ENCODE results near the gene MYBL2.
"Not testable (repeated sequence)": the region's sequence is repeated elsewhere in the genome, so short reads cannot be mapped to it uniquely, and the experiment has no call there.

MYBL2 gene

DNA sequence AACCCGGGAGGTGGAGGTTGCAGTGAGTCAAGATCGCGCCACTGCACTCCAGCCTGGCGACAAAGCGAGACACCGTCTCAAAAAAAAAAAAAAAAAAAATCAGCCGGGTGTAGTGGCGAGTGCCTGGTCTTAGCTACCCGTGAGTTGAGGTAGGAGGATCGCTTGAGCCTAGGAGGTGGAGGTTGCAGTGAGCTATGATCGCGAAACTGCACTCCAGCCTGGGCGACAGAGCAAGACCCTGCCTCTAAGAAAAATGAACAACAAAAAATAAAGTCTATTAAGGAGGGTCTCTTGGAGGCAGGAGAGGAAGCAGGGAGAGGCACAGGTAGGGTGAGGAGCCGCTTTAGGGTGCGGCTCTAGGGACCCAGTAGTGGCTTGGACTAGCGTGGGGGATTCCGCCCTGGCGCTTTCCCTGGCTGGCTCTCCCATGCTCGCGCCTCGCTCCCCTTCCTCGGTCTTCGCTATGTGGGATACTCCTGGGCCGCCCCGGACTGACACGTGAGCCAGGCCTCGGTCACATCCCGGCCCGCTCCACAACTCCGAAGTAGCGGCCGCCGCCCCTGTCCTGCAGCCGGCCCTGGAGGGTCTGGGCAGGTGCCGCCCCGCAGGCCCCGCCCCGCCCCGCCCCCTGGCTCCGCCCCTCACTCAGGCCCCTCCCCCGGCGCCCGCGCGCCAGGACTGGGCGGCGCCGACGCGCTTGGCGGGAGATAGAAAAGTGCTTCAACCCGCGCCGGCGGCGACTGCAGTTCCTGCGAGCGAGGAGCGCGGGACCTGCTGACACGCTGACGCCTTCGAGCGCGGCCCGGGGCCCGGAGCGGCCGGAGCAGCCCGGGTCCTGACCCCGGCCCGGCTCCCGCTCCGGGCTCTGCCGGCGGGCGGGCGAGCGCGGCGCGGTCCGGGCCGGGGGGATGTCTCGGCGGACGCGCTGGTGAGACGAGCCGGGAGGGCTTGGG is at the start of gene MYBL2:
Gene MYBL2 (plus strand): TSS at position 739 of the 953 bp plus-strand sequence. CDS start 170 bp downstream, at position 909.
- peak; percentile 20 to 23 for DNase-seq (ENCODE audit: low read depth in 2 of 2)

DNA sequence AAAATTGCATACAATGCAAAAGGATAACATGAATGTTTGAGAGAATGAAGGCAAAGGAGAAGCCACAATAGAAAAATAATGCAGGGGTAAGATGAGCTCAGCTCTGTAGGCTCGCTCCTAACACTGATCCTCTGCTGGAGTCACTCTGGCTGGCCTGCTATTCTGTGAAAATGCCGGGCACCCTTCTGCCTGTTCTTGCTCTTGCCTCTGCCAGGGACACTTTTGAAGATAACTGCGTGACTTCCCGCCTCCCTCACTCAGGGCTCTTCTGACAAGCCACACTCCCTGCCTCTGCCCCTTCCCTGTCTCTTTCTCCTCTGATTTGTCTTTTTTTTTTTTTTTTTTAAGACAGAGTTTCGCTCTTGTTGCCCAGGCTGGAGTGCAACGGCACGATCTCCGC is 35.3 kb upstream of the MYBL2 start:
- no peak for DNase-seq (ENCODE audit: low read depth in 2 of 2)

DNA sequence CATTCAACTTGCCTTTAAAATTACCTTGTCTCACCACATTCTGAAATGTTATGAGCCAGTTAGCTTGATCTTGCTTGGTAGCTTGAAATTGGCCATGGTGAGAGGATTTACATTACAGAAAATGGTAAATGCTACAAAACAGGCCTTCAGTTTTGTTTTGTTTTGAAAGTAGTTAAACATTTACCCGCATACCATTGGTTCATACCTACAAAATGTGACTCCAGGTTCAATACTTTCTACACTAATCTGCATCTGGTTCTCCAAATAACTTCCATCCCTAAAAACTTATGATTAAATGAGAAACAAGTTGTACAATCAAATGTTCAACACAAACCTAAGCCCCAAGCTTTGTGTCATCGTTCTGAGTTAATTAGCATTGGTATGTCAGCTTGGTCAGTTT is 30.5 kb upstream of the MYBL2 start:
- no peak for DNase-seq (ENCODE audit: low read depth in 2 of 2)

DNA sequence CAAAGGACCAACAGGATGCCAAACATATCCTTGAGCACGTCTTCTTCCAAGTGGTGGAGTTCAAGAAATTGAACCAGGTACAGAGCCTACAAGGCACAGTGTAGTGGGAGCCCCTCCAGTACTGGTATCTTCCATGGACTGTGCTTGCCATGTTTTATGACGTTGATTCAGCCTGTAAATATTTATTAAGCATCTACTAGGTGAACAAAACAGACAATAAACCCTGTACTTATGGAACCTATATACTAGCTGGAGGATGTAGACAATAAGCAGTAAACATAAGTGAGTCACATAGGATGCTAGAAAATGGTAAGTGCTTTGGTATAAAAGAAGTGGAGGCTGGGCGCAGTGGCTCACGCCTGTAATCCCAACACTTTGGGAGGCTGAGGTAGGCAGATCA is 24.4 kb upstream of the MYBL2 start:
- no peak for DNase-seq (ENCODE audit: low read depth in 2 of 2)

DNA sequence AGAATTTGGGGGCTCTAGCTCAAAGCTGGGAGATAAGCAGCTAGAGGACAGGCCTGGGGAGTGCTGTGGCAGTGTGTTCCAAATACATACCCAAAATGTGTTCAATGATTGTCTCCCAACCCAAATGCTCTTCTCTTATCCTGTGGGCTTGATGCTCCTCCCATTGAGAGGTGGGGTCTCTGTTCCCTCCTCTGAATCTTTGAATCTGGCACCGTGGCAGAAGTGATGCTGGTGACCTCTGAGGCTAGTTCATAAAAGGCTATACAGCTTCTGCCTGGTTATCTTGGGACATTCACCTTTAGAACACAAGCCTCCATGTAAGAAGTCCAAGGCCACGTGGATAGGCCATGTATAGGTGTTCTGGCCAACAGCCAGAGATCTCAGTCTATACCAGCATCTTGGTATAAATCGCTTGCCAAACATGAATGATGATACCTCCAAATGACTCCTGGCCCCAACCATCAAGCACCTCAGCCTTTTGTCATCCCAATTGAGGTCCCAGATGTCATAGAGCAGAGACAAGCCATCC is 15.9 kb upstream of the MYBL2 start:
- DNase-seq (ENCODE audit: low read depth in 2 of 2): no peak

DNA sequence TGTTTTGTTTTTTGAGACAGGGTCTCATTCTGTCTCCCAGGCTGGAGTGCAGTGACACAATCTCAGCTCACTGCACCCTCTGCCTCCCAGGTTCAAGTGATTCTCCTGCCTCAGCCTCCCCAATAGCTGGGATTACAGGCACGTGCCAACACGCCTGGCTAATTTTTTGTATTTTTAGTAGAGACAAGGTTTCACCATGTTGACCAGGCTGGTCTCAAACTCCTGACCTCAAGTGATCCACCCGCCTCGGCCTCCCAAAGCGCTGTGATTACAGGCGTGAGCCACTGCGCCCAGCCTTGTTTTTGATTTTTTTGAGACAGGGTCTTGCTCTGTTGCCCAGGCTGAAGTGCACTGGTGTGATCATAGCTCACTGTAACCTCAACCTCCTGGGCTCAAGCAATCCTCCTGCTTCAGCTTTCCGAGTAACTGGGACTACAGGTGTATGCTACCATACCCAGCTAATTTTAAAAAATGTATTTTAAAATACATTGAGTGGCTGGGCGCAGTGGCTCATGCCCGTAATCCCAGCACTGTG is 15.2 kb upstream of the MYBL2 start:
- DNase-seq (ENCODE audit: low read depth in 2 of 2): not testable (repeated sequence)

DNA sequence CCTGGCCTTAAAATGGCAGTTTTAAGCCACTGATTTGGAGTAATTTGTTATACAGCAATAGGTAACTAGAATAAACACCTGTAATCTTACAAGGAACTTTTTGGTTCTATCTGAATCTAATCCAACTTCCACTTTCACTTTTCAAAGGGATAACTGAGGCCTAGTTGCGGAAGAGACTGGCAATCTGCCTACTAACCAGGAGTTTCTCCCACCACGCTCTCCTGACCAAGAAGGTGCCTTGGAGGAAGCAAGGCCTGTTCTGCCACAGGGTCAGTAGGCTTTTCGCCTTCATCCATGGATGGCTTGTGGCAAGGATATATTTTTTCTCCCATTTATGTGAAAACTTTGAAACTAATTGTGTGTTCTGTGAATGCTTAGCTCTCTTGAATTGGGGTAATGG is 12.9 kb upstream of the MYBL2 start:
- DNase-seq (ENCODE audit: low read depth in 2 of 2): no peak

DNA sequence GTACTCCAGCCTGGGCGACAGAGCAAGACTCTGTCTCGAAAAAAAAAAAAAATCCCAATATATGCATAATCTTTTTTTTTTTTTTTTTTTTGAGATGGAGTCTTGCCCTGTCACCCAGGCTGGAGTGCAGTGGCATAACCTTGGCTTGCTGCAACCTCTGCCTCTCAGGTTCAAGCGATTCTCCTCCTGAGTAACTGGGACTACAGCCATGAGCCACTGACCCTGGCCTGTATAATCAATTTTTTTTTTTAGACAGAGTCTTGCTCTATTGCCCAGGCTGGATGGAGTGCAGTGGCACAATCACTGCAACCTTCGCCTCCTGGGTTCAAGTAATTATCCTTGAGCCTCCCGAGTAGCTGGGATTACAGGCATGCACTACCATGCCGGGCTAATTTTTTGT is 11.7 kb upstream of the MYBL2 start:
- DNase-seq (ENCODE audit: low read depth in 2 of 2): not testable (repeated sequence)

DNA sequence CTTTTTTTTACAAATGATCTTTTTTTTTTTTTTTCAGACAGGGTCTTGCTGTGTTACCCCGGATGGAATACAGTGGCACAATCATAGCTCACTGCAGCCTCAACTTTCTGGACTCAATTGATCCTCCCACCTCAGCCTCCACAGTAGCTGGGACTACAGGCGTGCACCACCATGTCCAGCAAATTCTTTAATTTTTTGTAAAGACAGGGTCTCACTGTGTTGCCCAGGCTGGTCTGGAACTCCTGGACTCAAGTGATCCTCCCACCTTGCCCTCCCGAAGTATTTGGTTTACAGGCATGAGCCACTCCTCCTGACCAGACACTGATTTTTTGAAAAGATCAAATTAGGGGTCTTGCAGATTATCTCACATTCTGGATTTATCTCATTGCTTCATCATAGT is 11.0 kb upstream of the MYBL2 start:
- no peak for DNase-seq (ENCODE audit: low read depth in 2 of 2)

DNA sequence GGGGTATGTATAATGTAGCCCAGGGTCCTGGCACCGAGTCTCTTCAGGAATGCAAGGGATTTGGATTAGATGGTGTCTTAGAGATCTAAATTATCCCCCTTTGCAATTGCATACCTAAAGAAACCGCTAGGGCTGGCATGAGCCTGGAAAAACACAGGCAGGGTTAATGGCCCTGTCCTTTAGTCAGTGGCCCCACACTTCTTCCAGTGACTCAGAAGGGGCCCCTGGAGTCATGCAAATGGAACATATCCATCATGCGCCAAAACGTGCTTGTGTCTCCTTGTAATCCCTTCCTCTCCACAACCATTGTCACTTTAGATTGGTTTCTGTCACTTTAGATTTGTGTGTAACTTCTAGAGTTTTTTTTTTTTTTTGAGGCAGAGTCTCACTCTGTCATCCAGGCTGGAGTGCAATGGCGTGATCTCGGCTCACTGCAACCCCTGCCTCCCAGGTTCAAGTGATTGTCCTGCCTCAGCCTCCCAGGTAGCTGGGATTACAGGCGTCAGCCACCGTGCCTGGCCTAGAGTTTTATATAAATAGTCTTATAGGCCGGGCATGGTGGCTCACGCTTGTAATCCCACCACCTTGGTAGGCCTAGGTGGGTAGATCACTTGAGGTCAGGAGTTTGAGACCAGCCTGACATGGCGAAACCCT is 8.7 kb upstream of the MYBL2 start:
- DNase-seq (ENCODE audit: low read depth in 2 of 2): peak in 1 of 2 donors; percentile 7

DNA sequence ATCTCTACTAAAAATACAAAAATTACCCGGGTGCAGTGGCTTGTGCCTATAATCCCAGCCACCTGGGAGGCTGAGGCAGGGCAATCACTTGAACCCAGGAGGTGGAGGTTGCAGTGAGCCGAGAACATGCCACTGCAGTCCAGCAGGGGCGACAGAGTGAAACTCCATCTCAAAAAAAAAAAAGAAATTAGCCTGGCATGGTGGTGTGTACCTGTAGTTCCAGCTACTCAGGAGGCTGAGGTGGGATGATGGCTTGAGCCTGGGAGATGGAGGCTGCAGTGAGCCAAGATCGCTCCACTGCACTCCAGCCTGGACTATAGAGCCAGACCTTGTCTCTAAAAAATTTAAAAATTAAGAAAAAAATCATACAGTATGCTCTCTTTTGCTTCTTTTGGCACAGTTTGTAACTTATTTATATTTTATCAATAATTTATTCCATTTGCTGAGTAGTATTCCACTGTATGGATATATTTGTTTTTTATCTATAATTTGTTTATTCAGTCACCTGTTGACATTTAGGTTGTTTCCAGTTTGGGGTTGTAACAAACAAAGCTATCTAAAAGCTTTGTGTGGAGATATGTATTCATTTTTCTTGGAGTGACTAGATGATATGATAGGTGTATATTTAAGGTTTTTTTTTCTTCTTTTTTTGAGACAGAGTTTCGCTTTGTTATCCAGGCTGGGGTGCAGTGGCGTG is 8.0 kb upstream of the MYBL2 start:
- no peak for DNase-seq (ENCODE audit: low read depth in 2 of 2)

DNA sequence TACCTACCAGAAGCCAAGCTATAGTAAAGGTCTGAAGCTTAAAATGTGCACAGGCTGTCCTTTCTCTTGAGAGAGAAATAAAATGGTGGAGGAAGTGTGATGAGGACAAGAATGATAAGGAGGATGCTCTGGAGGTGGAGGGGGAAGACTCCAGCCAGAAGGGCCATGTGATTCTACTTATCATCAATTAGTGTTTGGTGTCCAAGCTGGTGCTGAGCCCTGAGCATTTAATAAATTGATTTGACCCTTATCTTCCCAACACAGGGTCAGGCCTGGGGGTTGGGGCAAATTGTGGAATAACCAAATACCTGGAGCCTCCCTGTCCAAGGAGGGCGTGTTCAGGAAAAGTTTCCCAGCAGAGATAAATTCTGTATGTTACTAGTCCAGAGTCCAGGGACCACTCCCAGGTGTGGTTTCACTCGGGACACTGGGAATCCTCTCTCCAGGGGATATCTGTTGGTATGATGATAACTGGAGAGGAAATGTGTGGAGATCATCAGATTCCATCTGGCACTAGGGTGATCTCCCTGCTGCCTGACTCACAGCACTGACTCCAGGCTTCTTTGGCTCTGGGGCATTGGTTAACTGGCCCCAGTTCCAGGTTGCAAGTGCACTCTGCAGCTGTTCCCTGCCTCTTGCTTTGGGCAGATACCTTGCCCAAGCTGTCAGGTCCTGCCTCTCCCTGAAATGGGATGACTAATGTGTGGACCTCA is 3.8 kb upstream of the MYBL2 start:
- DNase-seq (ENCODE audit: low read depth in 2 of 2): no peak

DNA sequence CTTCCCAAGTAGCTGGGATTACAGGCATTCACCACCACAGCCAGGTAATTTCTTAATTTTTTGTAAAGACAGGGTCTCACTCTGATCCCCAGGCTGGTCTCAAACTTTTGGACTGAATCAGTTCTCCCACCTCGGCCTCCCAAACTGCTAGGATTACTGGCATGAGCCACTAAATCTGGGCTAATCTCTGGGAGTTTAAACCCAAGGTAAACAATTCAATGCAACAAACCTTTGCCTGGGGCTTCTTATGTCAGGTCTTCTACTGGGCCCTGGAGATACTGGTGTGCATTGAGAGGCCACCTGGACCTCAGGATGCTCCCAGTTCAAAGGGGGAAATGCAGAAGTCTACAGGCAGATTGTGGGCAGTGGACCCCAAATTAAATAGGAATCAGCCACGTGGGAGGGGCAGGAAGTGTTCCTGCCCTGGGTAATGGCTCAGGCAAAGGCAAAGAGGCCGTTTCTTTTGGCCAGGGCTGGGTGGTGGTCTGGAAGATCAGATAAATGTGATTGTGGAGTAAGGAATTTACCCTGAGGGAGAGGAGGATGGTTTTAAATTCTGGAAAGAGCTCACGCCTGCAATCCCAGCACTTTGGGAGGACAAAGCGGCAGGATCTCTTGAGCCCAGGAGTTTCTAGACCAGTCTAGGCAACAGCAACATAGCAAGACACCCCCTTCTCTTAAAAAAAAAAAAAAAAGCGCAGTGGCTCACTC is 1.3 kb upstream of the MYBL2 start:
- DNase-seq (ENCODE audit: low read depth in 2 of 2): no peak

DNA sequence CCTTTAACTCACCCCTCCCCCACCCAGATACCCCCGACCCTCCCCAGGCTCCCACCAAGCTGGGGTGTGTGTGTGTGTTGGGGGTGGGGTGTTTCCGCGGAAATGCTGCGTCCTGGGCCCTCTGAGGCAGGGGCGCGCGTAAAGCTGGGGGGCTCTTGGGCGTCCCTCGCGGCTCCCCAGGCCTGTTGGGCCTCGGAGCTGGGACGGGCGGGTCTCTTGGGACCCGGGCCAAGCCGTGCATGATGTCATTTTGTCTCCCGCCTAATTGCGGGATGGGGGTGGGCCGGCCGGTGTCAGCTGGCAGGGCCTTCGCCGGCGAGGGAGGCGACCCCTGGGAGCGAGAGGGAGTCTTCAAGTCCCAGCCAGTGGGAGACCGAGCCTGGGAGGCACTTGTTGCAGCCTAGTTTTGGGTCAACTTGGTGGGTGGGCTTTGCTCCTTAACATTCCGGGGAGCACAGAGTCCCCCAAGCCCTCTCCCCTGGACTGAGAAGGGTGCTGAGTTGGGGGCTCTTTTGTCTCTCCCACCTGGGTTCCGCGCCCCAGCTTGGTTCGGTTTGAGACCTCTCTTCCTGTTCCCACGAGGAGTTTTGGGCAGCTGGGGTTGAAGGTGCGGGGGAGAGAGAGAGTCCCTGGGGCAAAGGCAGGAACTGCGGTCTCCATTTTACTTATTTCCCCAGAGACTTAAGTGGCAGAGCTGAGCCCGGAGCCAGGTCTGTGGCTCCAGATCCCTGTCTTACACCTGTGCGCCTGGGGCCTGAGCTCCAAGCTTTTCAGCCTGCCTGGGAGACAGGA is 623 bp downstream of the MYBL2 start:
- DNase-seq (ENCODE audit: low read depth in 2 of 2): no peak

DNA sequence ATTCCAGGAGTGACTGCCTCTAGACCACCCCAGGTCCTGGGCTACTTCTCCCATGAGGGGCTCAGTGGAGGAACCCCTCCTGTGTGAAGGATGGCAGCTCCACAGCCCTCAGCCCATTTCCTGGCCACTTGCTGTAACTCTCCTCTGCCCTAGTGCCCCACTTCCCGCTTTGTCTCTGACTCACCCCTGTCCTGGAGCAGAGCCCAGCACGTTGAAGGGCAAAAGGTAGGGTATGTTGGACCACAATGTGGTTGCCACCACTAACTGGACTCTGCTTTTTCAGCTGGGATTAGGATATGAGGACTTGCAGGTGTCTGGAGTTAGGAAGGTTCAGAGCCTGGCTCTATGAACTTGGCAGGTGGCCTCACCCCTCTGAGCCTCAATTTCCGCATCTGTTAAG is 2.4 kb downstream of the MYBL2 start:
- no peak for DNase-seq (ENCODE audit: low read depth in 2 of 2)

DNA sequence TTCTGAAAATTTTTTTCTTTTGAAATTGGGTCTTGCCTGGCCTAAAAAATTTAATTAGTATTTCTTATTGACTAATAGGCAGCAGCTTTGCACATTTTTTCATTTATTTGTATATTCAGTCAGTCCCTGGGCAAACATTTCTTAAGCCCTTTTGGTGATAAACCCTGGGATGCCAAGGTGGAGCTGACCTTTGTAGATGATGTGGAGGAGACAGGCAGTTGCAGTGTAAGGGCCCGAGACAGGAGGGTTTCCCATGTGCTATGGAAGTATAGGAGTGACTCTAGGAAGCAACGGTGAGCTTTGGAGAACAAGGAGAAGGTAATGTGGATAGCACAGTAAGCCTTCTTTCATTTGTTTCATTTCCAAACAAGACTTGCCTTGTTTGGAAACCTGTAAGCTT is 3.5 kb downstream of the MYBL2 start:
- DNase-seq (ENCODE audit: low read depth in 2 of 2): no peak

DNA sequence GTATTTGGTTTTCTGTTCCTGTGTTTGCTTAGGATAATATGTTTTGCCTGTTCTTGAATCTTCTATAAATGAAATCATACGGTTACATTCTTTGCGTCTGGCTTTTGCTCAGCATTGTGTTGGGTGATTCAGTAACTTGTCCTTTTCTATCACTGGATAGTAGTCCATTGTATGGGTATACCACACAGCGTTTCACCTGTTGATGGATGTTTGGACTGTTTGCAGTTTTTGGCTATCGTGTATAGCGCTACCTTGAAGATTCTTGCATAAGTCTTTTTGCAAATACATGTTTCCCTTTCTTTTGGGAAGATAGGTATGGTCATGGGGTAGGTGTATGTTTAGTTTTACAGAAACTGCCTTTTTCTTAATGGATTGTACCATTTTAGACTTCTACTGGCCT is 9.5 kb downstream of the MYBL2 start:
- no peak for DNase-seq (ENCODE audit: low read depth in 2 of 2)

DNA sequence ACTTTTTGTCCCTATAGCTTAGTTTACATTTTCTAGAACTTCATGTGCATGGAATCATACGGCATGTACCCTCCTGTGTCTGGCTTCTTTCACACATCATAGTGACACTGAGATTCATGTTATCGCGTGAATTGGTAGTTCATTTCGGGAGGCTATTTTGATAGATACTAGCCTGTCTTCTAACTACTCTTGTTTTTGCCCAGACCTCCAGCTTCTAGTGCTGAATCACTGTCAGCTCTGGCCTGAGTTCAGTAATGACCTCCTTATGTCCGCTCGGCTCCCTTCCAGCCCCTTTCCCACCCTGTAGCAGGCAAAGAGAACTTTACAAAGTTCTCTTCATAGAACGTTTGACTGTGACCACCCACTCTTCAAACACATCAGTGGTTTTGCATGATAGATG is 14.1 kb downstream of the MYBL2 start:
- no peak for DNase-seq (ENCODE audit: low read depth in 2 of 2)

DNA sequence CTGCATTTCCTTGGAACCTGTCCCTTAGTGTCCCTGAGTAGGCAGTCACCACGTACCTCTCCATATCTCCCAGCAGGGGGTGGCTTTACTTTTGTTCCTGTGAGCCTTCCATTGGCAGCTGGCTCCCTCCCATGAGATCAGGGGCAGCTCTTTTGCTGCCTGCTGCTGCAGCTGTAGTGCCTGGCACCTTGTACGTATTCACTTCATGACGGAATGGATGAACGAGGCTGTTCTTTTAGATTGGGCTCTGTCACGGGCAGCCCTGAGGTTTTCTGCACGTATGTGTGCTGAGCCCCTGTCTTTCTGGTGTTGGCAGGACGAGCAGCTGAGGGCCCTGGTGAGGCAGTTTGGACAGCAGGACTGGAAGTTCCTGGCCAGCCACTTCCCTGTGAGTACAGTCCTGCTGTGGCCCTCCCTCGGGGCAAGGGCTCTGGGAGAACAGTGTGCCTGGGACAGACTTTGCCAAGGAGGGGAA is 14.6 kb downstream of the MYBL2 start:
- no peak for DNase-seq (ENCODE audit: low read depth in 2 of 2)

DNA sequence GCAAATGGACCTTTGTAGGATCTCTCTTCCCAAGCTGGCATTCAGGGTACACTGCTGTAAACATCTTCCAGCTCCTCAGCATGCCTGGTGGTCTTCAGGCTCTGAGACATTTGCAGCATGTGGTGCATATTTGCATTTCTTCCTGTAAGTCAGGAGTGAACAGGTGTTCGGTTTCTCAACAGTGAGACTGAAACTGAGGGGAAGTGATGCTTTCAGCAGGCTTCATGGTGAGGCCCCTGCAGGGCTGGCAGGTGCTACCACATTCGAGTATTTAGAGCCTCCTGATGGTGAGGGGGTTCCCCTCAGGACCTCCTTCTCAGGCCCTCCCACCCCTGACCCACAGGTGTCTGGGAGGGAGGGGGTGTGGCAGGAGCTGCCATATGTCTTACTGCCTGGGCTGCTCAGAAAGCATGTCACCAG is 15.1 kb downstream of the MYBL2 start:
- no peak for DNase-seq (ENCODE audit: low read depth in 2 of 2)
